ENCODE data around the gene PEMT.

The PEMT gene

DNA sequence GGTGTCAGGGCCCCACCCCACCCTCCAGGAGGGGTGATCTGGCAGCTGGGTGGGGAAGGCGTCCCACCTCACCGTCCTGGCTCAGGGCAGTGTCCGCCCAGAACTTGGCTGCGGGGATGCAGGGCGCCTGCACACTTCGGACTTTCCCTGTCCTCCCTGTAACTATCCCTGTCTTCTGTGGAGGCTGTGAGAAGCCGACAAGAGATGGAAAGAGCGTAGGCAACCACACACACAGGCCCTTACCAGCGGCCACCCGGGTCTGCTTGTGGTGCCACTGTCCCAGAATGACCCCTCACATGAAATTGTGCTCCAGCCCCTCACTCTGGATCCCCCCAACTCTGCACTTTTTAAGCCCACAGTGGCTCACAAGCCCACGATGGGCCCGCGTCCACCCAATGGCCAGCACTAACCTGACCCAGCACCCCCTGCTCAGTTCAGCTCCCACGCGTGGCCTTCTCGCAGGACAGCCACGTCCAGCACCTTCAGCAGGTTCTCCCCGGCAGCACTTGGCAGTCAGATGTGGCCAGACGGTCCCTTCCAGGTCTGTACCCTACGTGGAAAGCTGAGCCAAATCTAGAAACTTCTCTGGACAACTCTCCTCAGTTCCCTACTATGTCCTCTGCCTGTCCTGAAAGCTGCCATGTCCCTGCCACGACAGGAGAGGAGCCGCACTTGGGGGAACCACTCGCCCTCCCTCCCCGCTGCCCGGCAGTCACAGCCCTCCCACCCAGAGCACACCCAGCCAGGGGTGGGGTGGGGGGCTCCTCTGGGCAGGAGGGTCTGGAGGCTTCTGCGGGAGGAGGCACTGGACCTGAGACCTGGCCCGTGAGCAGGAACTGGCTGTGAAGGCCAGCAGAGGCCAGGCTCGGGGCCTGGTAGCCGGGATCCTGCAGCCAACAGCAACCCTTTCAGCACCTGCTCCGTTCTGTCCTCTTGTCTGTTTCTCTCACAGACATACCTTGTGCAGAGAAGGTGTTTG lies 38.0 kb downstream of the PEMT start:
- DNase-seq (ENCODE audit: low read depth) = no peak

DNA sequence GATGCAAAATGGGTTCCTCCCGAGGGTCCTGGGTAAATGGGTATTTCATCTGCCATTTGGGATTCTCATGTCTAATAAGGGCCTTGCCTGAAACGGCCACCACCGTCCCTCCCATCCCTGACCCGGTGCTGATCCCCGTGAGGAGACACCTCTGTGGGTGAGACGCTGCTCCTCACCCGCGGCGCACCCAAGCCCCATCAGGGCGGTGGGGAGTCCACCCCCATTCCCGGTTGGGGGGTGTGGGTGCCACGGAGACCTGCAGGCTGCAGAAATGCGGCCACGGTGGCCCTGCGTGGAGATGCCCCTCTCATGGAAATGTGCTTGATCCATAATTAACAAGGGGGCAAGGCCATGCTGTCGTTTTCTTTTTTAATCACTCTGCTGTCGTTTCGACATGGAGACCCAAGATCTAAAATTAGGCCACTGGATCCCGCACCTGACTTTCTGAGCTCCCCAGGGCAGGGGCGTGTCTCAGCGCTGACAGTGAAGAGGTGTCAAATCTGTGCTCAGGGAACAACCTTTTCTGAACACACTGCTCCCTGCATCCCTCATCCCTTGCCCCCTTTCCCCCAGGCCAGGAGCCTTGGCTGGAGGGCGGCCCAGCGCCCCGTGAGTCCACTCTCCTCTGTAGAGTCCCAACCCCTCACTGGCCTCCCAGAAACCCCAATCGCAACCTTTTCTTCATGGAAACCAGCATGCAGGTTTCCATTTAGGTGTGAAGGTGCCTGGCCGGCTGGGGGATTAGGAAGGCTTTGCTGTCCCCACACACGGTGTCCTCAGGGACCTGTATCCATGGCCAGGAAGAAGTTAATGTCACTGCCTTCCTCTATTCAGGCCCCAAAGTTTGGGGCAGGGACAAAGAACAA lies 38.9 kb downstream of the PEMT start:
- DNase-seq (ENCODE audit: low read depth) = no peak

GRCh38 chr17:17551361-17551760 lies 40.1 kb downstream of the PEMT start:
- no peak for DNase-seq (ENCODE audit: low read depth)

DNA sequence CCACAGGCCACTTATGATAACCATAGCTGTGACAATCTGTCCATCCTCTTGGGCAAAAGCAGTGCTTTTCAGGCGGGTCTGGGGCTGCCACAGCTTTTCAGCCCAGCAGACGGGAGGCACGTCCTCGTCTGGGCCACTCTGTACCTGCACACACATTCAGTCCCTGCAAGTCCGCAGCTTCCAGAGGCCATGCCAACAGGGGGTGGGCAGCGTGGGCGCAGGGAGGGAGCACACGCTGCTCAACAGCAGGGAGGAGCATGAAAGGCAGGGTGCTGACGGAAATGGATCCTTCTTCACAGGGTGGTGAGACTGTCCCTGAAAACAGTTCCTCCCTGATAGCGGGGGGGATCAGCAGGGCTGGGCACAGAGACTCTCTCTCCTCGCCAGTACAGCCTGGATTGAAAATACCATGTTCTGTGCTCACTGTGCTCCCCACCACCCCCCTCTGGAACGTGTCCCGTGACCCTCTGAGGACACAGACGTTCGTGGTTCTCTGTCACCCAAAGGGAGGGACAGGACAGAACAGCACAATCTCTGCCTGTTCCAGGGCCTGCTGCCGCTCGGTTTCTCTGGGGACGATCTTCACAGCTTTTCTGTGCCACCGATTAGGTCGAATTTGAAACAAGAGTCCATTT lies 41.7 kb downstream of the PEMT start:
- no peak for DNase-seq (ENCODE audit: low read depth)

DNA sequence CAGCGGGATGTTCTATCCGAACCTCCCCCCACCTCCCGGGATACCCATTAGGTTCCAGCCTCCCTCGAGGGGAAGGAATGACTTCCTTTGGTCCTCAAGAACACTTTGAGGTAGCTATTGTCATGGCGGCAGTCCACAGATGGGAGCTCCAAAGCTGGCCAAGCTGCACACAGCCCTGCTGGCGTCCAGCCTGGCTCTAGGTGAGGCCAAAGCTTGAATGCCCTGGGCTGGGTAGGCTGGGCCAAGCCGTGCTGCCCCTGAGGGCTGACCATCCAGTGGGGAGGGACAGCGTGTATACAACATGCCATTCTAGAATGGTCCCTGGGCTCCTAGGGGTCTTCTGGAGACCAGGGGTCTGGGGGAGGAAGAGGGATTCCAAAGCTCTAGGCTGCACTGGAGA lies 43.5 kb downstream of the PEMT start:
- no peak for DNase-seq (ENCODE audit: low read depth)

GRCh38 chr17:17547210-17547764 lies 44.2 kb downstream of the PEMT start:
- no peak for DNase-seq (ENCODE audit: low read depth)

DNA sequence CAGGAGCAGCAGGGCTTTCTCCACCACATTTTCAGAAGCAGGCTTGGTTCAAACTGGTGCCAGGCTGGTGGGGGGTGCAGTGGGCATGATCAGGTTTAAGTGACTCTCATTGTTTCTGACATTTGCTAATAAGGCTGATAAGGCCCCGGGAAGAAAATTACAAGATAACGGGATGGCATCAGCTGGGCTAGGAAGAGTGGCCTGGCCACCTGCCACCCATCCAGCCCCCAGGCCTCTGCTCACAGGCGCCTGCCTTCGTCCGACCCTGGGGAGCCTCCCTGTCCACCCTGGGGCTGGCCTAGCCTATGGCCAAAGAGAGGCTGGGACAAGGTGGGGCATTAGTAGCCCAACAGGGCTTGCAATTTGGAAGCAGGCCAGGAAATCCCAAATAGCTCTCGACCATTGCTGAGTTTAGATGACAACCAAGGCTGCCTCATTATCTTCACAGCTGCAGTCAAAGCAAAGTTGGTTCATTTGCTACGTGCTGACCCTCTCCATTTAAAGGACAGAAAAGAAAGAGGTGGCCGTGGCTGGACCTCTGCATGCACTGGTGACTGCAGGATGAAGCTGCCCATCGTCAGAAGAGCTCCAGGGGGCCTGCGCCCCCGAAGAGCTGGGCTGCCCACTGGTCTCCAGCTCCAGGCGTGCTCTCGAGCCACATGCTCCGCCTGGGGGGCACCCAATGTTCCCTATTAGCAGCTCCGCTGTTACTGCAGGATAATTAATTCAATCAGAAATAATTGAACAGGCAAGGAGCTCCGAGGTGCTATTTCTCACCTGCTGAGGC lies 44.9 kb downstream of the PEMT start:
- DNase-seq (ENCODE audit: low read depth) = no peak

DNA sequence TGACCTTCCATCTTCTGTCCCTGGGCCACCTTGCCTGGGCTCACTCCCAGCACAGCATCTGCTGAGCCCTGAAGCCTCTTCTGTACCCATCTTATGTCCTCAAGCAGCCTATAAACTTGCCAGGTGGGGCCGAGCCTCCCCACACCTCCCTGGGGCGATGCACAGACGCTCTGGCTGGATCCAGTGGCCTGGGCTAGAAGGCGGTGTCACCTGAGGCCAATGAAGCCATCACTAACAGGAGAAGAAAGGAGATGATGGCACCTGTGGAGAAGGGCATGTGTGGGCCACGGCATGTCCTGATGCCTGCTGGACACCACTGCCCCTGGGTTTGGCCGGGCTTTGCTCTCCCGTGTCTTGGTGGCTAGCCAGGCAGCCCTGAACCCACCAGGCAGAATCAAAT lies 45.5 kb downstream of the PEMT start:
- no peak for DNase-seq (ENCODE audit: low read depth)

DNA sequence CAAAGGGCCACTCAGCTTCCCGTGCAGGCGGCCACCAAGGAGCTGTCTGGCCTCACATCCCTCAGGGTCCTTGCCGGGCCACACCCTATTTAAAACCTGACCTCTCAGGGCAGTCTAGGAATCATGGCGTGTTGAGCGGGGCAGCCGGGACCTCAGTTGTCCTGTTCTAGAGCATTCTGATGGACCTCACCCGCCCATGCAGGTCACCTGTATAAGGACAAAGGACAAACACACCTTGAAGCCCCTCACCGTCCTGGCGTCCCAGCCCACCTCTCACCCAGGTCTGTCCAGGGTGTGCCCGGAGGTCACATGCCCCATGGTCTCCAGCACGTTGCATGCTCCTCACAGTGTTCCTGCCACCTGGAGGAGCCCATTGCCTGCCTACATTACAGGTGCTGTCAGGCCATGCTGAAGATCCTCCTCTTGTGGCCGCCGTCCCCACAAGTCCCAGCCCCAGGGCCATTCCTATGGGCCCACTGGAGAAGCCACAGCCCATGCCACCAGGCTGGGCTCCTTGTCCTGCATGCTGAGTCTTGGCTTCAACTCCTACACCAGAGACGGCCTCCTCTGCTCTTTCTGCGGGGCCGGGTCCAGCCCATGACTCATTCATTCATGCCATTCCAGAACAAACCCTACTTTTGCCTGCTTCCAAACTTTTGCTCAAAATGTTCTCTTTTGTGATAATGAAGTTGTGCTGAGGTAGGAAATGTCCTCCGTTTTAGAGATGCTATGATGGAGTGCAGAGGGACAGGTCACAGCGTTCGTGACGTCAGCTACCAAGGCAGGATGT lies 46.3 kb downstream of the PEMT start:
- DNase-seq (ENCODE audit: low read depth) = no peak

DNA sequence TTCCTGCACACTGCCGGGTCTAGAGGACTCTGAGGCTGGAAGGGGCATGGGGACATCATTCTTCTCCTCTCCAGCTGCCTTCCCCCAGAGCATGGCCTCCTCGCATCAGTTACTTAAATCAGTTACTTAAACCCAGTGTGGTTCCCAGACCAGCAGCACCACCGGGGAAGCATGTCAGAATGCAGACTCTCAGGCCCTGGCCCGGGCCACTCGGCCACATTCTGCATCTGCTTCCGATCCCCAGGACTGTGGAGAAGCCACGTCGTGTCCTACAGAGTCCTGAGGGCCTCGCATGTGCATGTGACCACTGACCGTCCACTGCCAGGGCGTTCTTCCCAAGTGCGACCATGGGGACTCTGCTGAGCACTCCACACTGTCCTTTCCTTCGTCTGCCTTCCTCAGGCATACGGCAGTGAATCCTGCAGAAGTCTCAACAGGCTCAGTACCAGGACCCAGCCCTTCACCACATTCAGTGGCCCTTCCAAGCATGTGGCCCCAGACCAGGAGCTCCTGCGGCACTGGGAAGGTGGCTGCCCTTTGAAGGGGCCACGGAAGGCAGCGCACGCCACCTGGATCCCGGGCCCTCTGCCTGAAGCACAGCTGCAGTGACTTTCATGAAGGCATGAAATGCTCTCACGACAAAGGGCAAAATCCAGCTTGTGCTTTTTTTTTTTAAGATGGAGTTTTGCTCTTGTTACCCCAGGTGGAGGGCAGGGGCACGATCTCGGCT lies 48.4 kb downstream of the PEMT start:
- DNase-seq (ENCODE audit: low read depth) = no peak

- no peak for DNase-seq (ENCODE audit: low read depth)
Measured at GRCh38 chr17:17541640-17542001, 49.9 kb downstream of the PEMT start.

GRCh38 chr17:17540935-17541639 lies 50.4 kb downstream of the PEMT start:
- no peak for DNase-seq (ENCODE audit: low read depth)

- DNase-seq (ENCODE audit: low read depth) = no peak
Measured at GRCh38 chr17:17540278-17540906, 51.1 kb downstream of the PEMT start.

GRCh38 chr17:17539591-17539990 lies 51.9 kb downstream of the PEMT start:
- no peak for DNase-seq (ENCODE audit: low read depth)

- no peak for DNase-seq (ENCODE audit: low read depth)
Measured at GRCh38 chr17:17538417-17539391, 52.8 kb downstream of the PEMT start.

- DNase-seq (ENCODE audit: low read depth) = no peak
Measured at GRCh38 chr17:17537311-17538099, 54.0 kb downstream of the PEMT start.

GRCh38 chr17:17536702-17537101 lies 54.8 kb downstream of the PEMT start:
- DNase-seq (ENCODE audit: low read depth) = no peak

All from activated T-helper 9 cell treated with anti-CD3 and anti-CD28 coated beads, Interleukin-2, amount 50 U/mL, for 16 hours (primary cell).